K562 (cell line): ENCODE results near the gene AGL. TPM values are rescaled to one million over a fixed set of nuclear protein-coding genes. Genes with fewer than 3 reads are reported as not detected.

Source experiments
- ATAC-seq: fragments of 200-7000 bp; cut with Tn5 transposase; 3 replicates; pipeline ENCODE4 v1.9.1; 2020; ENCODE audit warnings: moderate library complexity
- BruUV-seq: library from RNA; stranded (reverse); fragments of 400-500 nt; replicated peaks from 2 replicates; lab custom pipeline; 2021; lab: Mats Ljungman, UMichigan
- CTCF ChIA-PET: fragments of 300-600 bp; formaldehyde crosslinking; extraction: SDS; loops from one replicate; lab custom pipeline; 2021; ENCODE audit warnings: low intra/inter-chr PET ratio; lab: Yijun Ruan, JAX
- POLR2A ChIA-PET: fragments of 300-600, 350-650 bp; sonication (Branson Sonifier 250); formaldehyde crosslinking; extraction: SDS; loops from one replicate; lab custom pipeline; 2021; ENCODE audit warnings: antibody characterized with exemption, inconsistent platforms; lab: Yijun Ruan, JAX
- DNase-seq, 4 experiments: peaks; one replicate each; pipeline versions ENCODE4 v3.0.0 to v3.0.0-alpha.2; 2011 to 2018; ENCODE audit warnings: low spot score in 3 of 4, mixed read lengths in 3 of 4; ENCODE audit errors: extremely low read depth in 1 of 4
- FAIRE-seq: peaks from 2 replicates; lab custom pipeline; 2011; peaks lifted over from hg19 to GRCh38; lab: Jason Lieb, UNC
- H2AFZ ChIP-seq: 2 replicates; pipeline ENCODE4 v1.6.0; 2011; ENCODE audit warnings: low read depth, low read length, control low read depth, inconsistent platforms
- H3K27ac ChIP-seq: fragments of 200-600 bp; 3 replicates; pipeline ENCODE4 v1.8.0; 2011; ENCODE audit warnings: low read depth, mild to moderate bottlenecking, control low read depth, inconsistent platforms, low read length, moderate library complexity, mixed read lengths; ENCODE audit errors: extremely low read depth
- H3K27me3 ChIP-seq, 2 experiments: fragments of 300-600 bp in 1 of 2; 2 replicates in 1 of 2; 3 replicates in 1 of 2; pipeline versions ENCODE4 v1.6.0 to v1.8.0; 2011; ENCODE audit warnings: inconsistent platforms in 2 of 2, low read length in 2 of 2, mild to moderate bottlenecking in 1 of 2, mixed read lengths in 1 of 2, moderate library complexity in 1 of 2; ENCODE audit not compliant: control insufficient read depth in 2 of 2, insufficient read depth in 2 of 2
- H3K36me3 ChIP-seq: fragments of 300-600 bp; 3 replicates; pipeline ENCODE4 v1.8.0; 2011; ENCODE audit warnings: mild to moderate bottlenecking, low read length, inconsistent platforms; ENCODE audit not compliant: control insufficient read depth, insufficient read depth
- H3K4me1 ChIP-seq, 2 experiments: fragments of 200-600 bp in 1 of 2; replicated peaks in 1 of 2; 2 replicates in 1 of 2; 3 replicates in 1 of 2; pipeline versions ENCODE4 v1.5.1 to v1.8.0; 2011; ENCODE audit warnings: inconsistent platforms in 2 of 2, low read length in 2 of 2, mild to moderate bottlenecking in 1 of 2, mixed read lengths in 1 of 2, moderate library complexity in 1 of 2; ENCODE audit not compliant: control insufficient read depth in 2 of 2, insufficient read depth in 2 of 2
- H3K4me2 ChIP-seq: 2 replicates; pipeline ENCODE4 v1.6.1; 2011; ENCODE audit warnings: low read length, control low read depth, inconsistent platforms, mixed read lengths; ENCODE audit not compliant: insufficient read depth
- H3K4me3 ChIP-seq: fragments of 200-600 bp; sonication (generic), shearing (Covaris generic); 2 replicates; pipeline ENCODE4 v1.5.1; 2016; ENCODE audit warnings: control low read depth, inconsistent platforms
- H3K79me2 ChIP-seq: fragments of 200-600 bp; 3 replicates; pipeline ENCODE4 v1.8.0; 2011; ENCODE audit warnings: low read length, inconsistent platforms; ENCODE audit not compliant: control insufficient read depth, insufficient read depth
- H3K9ac ChIP-seq, 2 experiments: 2 replicates each; pipeline versions ENCODE4 v1.6.0 to v1.6.1; 2011; ENCODE audit warnings: low read depth in 2 of 2, low read length in 2 of 2, control low read depth in 1 of 2, inconsistent platforms in 1 of 2, mild to moderate bottlenecking in 1 of 2, mixed read lengths in 1 of 2; ENCODE audit not compliant: insufficient read depth in 1 of 2
- H3K9me1 ChIP-seq: one replicate; pipeline ENCODE4 v1.6.0; 2011; ENCODE audit warnings: inconsistent platforms, mild to moderate bottlenecking, low read length, moderate library complexity; ENCODE audit not compliant: control insufficient read depth, insufficient read depth
- H3K9me3 ChIP-seq: replicated peaks from 2 replicates; pipeline ENCODE4 v1.5.1; 2011; ENCODE audit warnings: low read depth, low read length, inconsistent platforms; ENCODE audit not compliant: control insufficient read depth, insufficient read depth
- H4K20me1 ChIP-seq: replicated peaks from 2 replicates; pipeline ENCODE4 v1.6.1; 2011; ENCODE audit warnings: low read length, inconsistent platforms, mixed read lengths; ENCODE audit not compliant: control insufficient read depth, insufficient read depth
- BCL6 ChIP-seq: fragments of 250-450 bp; sonication (Bioruptor Pico); IDR thresholded peaks from 2 replicates; pipeline ENCODE4 v1.4.0; 2020
- CBFA2T2 ChIP-seq: fragments of 450-650 bp; conservative IDR thresholded peaks from 2 replicates; pipeline ENCODE4 v1.6.1; 2017; ENCODE audit warnings: mild to moderate bottlenecking
- CXXC5 ChIP-seq: fragments of 250-450 bp; sonication (Bioruptor Pico); IDR thresholded peaks from 2 replicates; pipeline ENCODE4 v1.8.0; 2022; ENCODE audit warnings: inconsistent platforms, mild to moderate bottlenecking, moderate library complexity
- E2F6 ChIP-seq, 2 experiments: IDR thresholded peaks; 2 replicates each; pipeline ENCODE4 v1.6.1; 2011; ENCODE audit warnings: borderline replicate concordance in 1 of 2, control low read depth in 1 of 2, low read depth in 1 of 2, low read length in 1 of 2, mild to moderate bottlenecking in 1 of 2, mixed read lengths in 1 of 2, moderate library complexity in 1 of 2; ENCODE audit not compliant: insufficient read depth in 1 of 2, insufficient read length in 1 of 2, poor library complexity in 1 of 2, severe bottlenecking in 1 of 2; ENCODE audit errors: extremely low read depth in 1 of 2
- HCFC1 ChIP-seq: IDR thresholded peaks from 2 replicates; pipeline ENCODE4 v1.6.1; 2012; ENCODE audit warnings: low read depth, low read length, improper control_type of control experiment
- NBN ChIP-seq: fragments of 450-650 bp; IDR thresholded peaks from 2 replicates; pipeline ENCODE4 v1.6.1; 2016; ENCODE audit warnings: low read depth, mild to moderate bottlenecking
- RBM14 ChIP-seq: fragments of 200-400 bp; formaldehyde crosslinking; IDR thresholded peaks from 2 replicates; pipeline ENCODE4 v1.6.1; 2018; ENCODE audit warnings: low read depth, mild to moderate bottlenecking, low read length, moderate library complexity, borderline replicate concordance; ENCODE audit not compliant: insufficient read depth
- RBM15 ChIP-seq: fragments of 200-400 bp; formaldehyde crosslinking; IDR thresholded peaks from 2 replicates; pipeline ENCODE4 v1.6.1; 2018; ENCODE audit warnings: mild to moderate bottlenecking, low read length, moderate library complexity; ENCODE audit not compliant: insufficient read depth
- TEAD4 ChIP-seq, 2 experiments: sonication (generic) in 1 of 2; formaldehyde crosslinking in 1 of 2; IDR thresholded peaks; 2 replicates each; pipeline versions ENCODE4 v1.6.1 to v1.8.0; 2012 to 2022; ENCODE audit warnings: borderline replicate concordance in 1 of 2, inconsistent platforms in 1 of 2, low read length in 1 of 2, mild to moderate bottlenecking in 1 of 2, missing genetic modification reagents in 1 of 2
- ZBTB8A ChIP-seq: fragments of 450-650 bp; IDR thresholded peaks from 2 replicates; pipeline ENCODE4 v1.6.1; 2018; ENCODE audit warnings: mild to moderate bottlenecking, moderate library complexity; ENCODE audit not compliant: partially characterized antibody
- ZBTB9 ChIP-seq: fragments of 450-650 bp; formaldehyde crosslinking; IDR thresholded peaks from 2 replicates; pipeline ENCODE4 v1.4.0; 2020; ENCODE audit warnings: mild to moderate bottlenecking, moderate library complexity
- WGBS: fragments of 100-300 bp; shearing (Covaris generic); methylation state at CpG from one replicate; pipeline ENCODE4 v1.1.6; 2016; ENCODE audit warnings: low coverage, mixed read lengths; ENCODE audit not compliant: insufficient coverage; ENCODE audit errors: missing lambda C conversion rate; 5-methylcytosine and 5-hydroxymethylcytosine counted together
- in situ Hi-C: fragments of 300-500 bp; cut with MboI; formaldehyde crosslinking; loops from 4 replicates; pipeline ENCODE4 v1.15.0; 2018; ENCODE audit warnings: inconsistent platforms, mixed read lengths
- intact Hi-C: fragments of 100-400 bp; cut with micrococcal nuclease; formaldehyde crosslinking; loops from 2 replicates; pipeline ENCODE4 v1.14.2; 2022
- polyA plus RNA-seq, 8 experiments: library from polyadenylated mRNA; depleted of rRNA in 4 of 8; stranded (reverse) in 5 of 8; unstranded in 3 of 8; fragments of >200 nt; fragmentation: Nextera tagmentation in 2 of 8; fragmentation: Illumina TruSeq in 1 of 8; extraction: Ambion mirVana in 2 of 8; extraction: Trizol in 1 of 8; gene quantifications; 2 replicates each; pipeline versions ENCODE4 v1.2.1 to v1.2.3, GENCODE V29; 2011 to 2014; ENCODE audit warnings: inconsistent platforms in 1 of 8, missing spikeins in 1 of 8
- total RNA-seq, 7 experiments: library from RNA; depleted of rRNA in 6 of 7; stranded (reverse); fragments of >200 nt in 6 of 7; fragmentation: Illumina TruSeq in 2 of 7; extraction: Trizol in 2 of 7; gene quantifications; 2 replicates each; pipeline versions ENCODE4 v1.2.1 to v1.2.3, GENCODE V29; 2011 to 2021; ENCODE audit warnings: low replicate concordance in 1 of 7

The AGL gene
- total and polyA plus RNA-seq, 9 of the 15 experiments (the other 6 are each of a cell fraction or from before 2014, with no cell fraction given): 6.3 to 20.4 (median 12.4) TPM

- ATAC-seq: no peak
- Histone ChIP-seq H2AFZ (no peak overlapping the region), H3K4me2 (no peak overlapping the region), H3K9ac (no peak overlapping the region), H3K9me1 (no peaks in the 10 kb centered on the region), H4K20me1 (no peaks in the 10 kb centered on the region), H3K4me1 (no peaks in the 10 kb centered on the region), H3K4me3 (no peak overlapping the region), H3K36me3 (peaks cover 48% of the 10 kb centered on the region), H3K79me2 (no peaks in the 10 kb centered on the region), H3K9me3 (no peaks in the 10 kb centered on the region), H3K27me3 (no peaks in the 10 kb centered on the region), H3K27ac (no peak overlapping the region)
- POLR2A ChIA-PET: no interaction called here
- no peak for FAIRE-seq
- intact Hi-C loops: no loop called here
- no TSS peak for BruUV-seq
- no peak for DNase-seq
- TF ChIP-seq TEAD4 (IDR thresholded peaks at IDR 0.05; ENCODE audit: low read length) (no peak), TEAD4 (CRISPR knock-in tag; IDR thresholded peaks at IDR 0.05; ENCODE audit: borderline replicate concordance) (no peak), ZBTB8A (no peak), HCFC1 (no peak), CXXC5 (CRISPR knock-in tag) (no peak), RBM15 (no peak)
- CTCF ChIA-PET: no interaction called here
- in situ Hi-C loops: no loop called here
Observed at GRCh38 chr1:99886841-99887240, 36.7 kb downstream of the AGL start.

- no TSS peak for BruUV-seq
- Histone ChIP-seq H3K27ac (no peak overlapping the region), H4K20me1 (no peaks in the 10 kb centered on the region), H3K4me2 (no peak overlapping the region), H3K36me3 (peaks cover 47% of the 10 kb centered on the region), H3K4me3 (no peak overlapping the region), H3K27me3 (no peaks in the 10 kb centered on the region), H3K4me1 (no peaks in the 10 kb centered on the region), H3K9me3 (no peaks in the 10 kb centered on the region), H3K9me1 (no peaks in the 10 kb centered on the region), H3K9ac (no peak overlapping the region), H2AFZ (no peak overlapping the region), H3K79me2 (no peaks in the 10 kb centered on the region)
- TF ChIP-seq CBFA2T2: no peak
- no peak for TF ChIP-seq BCL6 (CRISPR knock-in tag)
- no peak for TF ChIP-seq NBN
- no peak for TF ChIP-seq RBM14
- TF ChIP-seq E2F6 (IDR thresholded peaks at IDR 0.05; ENCODE audit: borderline replicate concordance in 1 of 2, extremely low read depth in 1 of 2, insufficient read depth in 1 of 2, insufficient read length in 1 of 2, low read depth in 1 of 2, low read length in 1 of 2, poor library complexity in 1 of 2, severe bottlenecking in 1 of 2): no peak
- no peak for TF ChIP-seq ZBTB9 (CRISPR knock-in tag)
- no peak for DNase-seq
- POLR2A ChIA-PET: interaction anchor here (0.6 to 1.0 kb wide), 2 partner anchors 10 to 56 kb away, joined by 3 read pairs; no protein-coding TSS in a partner anchor
- WGBS: 78% methylated on average over 2 of the region's 2 CpGs
- ATAC-seq: no peak
- intact Hi-C loops: no loop called here
- CTCF ChIA-PET: interaction anchor here (0.5 kb wide), 1 partner anchor 275 kb away, joined by 4 read pairs; no protein-coding TSS in a partner anchor
- peak; percentile 19 for FAIRE-seq
- in situ Hi-C loops: no loop called here
Observed at GRCh38 chr1:99887890-99888289, 37.7 kb downstream of the AGL start.
